HG03103 (cell line): Measurements from ENCODE around the gene NAV2.
"Not testable (repeated sequence)": the region's sequence is repeated elsewhere in the genome, so short reads cannot be mapped to it uniquely, and the experiment has no call there.

Experiments used
- ATAC-seq: cut with Tn5 transposase; IDR thresholded peaks from one replicate; pipeline ENCODE4 v1.9.1; 2021; ENCODE audit warnings: low read depth; ENCODE audit not compliant: unreplicated experiment

Gene NAV2

GRCh38 chr11:19882356-19882755, 169.7 kb downstream of the NAV2 start:
- no peak for ATAC-seq

GRCh38 chr11:19886498-19886897, 173.9 kb downstream of the NAV2 start:
- no peak for ATAC-seq

GRCh38 chr11:19887842-19888241, 175.2 kb downstream of the NAV2 start:
- ATAC-seq: no peak

- ATAC-seq: no peak
Measured at GRCh38 chr11:19889531-19889930, 176.9 kb downstream of the NAV2 start.

GRCh38 chr11:19890308-19890707, 177.7 kb downstream of the NAV2 start:
- no peak for ATAC-seq

- no peak for ATAC-seq
Measured at GRCh38 chr11:19891022-19891421, 178.4 kb downstream of the NAV2 start.

GRCh38 chr11:19892387-19892786, 179.8 kb downstream of the NAV2 start:
- no peak for ATAC-seq

- no peak for ATAC-seq
Measured at GRCh38 chr11:19892876-19893275, 180.2 kb downstream of the NAV2 start.

GRCh38 chr11:19894404-19894803, 181.8 kb downstream of the NAV2 start:
- no peak for ATAC-seq

- not testable (repeated sequence) for ATAC-seq
Measured at GRCh38 chr11:19895037-19895436, 182.4 kb downstream of the NAV2 start.

- no peak for ATAC-seq
Measured at GRCh38 chr11:19895776-19896175, 183.1 kb downstream of the NAV2 start.

- no peak for ATAC-seq
Measured at GRCh38 chr11:19903620-19904069, 191.0 kb downstream of the NAV2 start.

- no peak for ATAC-seq
Measured at GRCh38 chr11:19905280-19905853, 192.7 kb downstream of the NAV2 start.

GRCh38 chr11:19906126-19906525, 193.5 kb downstream of the NAV2 start:
- ATAC-seq: no peak

- peak; percentile 60 for ATAC-seq
Measured at GRCh38 chr11:19907008-19907579, 194.5 kb downstream of the NAV2 start.

GRCh38 chr11:19907839-19908238, 195.2 kb downstream of the NAV2 start:
- no peak for ATAC-seq

- ATAC-seq: no peak
Measured at GRCh38 chr11:19910931-19911330, 198.3 kb downstream of the NAV2 start.

- ATAC-seq: no peak
Measured at GRCh38 chr11:19912115-19912957, 199.7 kb downstream of the NAV2 start.

GRCh38 chr11:19912958-19913892, 200.6 kb downstream of the NAV2 start:
- no peak for ATAC-seq

- ATAC-seq: no peak
Measured at GRCh38 chr11:19913893-19914249, 201.2 kb downstream of the NAV2 start.

GRCh38 chr11:19915808-19916207, 203.2 kb downstream of the NAV2 start:
- no peak for ATAC-seq
